HepG2 (cell line): ENCODE results near the gene CLIC1. TPM values are rescaled to one million over a fixed set of nuclear protein-coding genes. Genes with fewer than 3 reads are reported as not detected.

ENCODE experiments used
- ATF2 ChIP-seq: sonication (generic); formaldehyde crosslinking; IDR thresholded peaks from 2 replicates; pipeline ENCODE4 v1.4.0; 2020; ENCODE audit warnings: missing genetic modification reagents
- CBFB ChIP-seq: sonication (generic); formaldehyde crosslinking; IDR thresholded peaks from 2 replicates; pipeline ENCODE4 v1.4.0; 2020; ENCODE audit warnings: missing genetic modification reagents
- CCAR2 ChIP-seq: fragments of 200-400 bp; formaldehyde crosslinking; optimal IDR thresholded peaks from 2 replicates; pipeline ENCODE3; 2018; ENCODE audit warnings: low read depth, mild to moderate bottlenecking, low read length, moderate library complexity
- CHD2 ChIP-seq: IDR thresholded peaks from 2 replicates; pipeline ENCODE4 v1.6.1; 2011; ENCODE audit warnings: low read depth, low read length, improper control_type of control experiment
- EP300 ChIP-seq, 3 experiments: sonication (generic) in 1 of 3; formaldehyde crosslinking in 1 of 3; IDR thresholded peaks; 2 replicates each; pipeline versions ENCODE4 v1.5.1 to v1.6.1; 2011 to 2020; ENCODE audit warnings: low read depth in 2 of 3, low read length in 2 of 3, borderline replicate concordance in 1 of 3, improper control_type of control experiment in 1 of 3, mild to moderate bottlenecking in 1 of 3, missing genetic modification reagents in 1 of 3, moderate library complexity in 1 of 3
- FOXA1 ChIP-seq, 2 experiments: fragments of 450-650 bp in 1 of 2; sonication (generic) in 1 of 2; formaldehyde crosslinking in 1 of 2; IDR thresholded peaks; 2 replicates each; pipeline versions ENCODE4 v1.4.0 to v1.6.1; 2016 to 2020; ENCODE audit warnings: missing genetic modification reagents in 1 of 2
- FOXK1 ChIP-seq: sonication (generic); formaldehyde crosslinking; IDR thresholded peaks from 2 replicates; pipeline ENCODE4 v1.4.0; 2020; ENCODE audit warnings: low read depth, missing genetic modification reagents, borderline replicate concordance
- GLMP ChIP-seq: sonication (generic); formaldehyde crosslinking; IDR thresholded peaks from 2 replicates; pipeline ENCODE4 v1.9.0; 2021; ENCODE audit warnings: missing genetic modification reagents, mild to moderate bottlenecking, borderline replicate concordance
- HCFC1 ChIP-seq: fragments of 150-350 bp; IDR thresholded peaks from 2 replicates; pipeline ENCODE4 v1.6.1; 2014; ENCODE audit warnings: low read depth, low read length
- KDM3A ChIP-seq: IDR thresholded peaks from 2 replicates; pipeline ENCODE4 v1.6.1; 2018; ENCODE audit warnings: low read depth, missing compliant biosample characterization
- KIAA2018 ChIP-seq: sonication (generic); formaldehyde crosslinking; IDR thresholded peaks from 2 replicates; pipeline ENCODE4 v1.5.0; 2020; ENCODE audit warnings: mild to moderate bottlenecking, missing genetic modification reagents, borderline replicate concordance
- MTA1 ChIP-seq: sonication (generic); formaldehyde crosslinking; IDR thresholded peaks from 2 replicates; pipeline ENCODE4 v1.4.0; 2020; ENCODE audit warnings: missing genetic modification reagents, mild to moderate bottlenecking, borderline replicate concordance
- MYNN ChIP-seq: sonication (generic); formaldehyde crosslinking; IDR thresholded peaks from 2 replicates; pipeline ENCODE4 v1.4.0; 2020; ENCODE audit warnings: mild to moderate bottlenecking, low read depth, missing genetic modification reagents
- SAP130 ChIP-seq: IDR thresholded peaks from 2 replicates; pipeline ENCODE4 v1.6.1; 2016; ENCODE audit warnings: low read depth
- TEAD3 ChIP-seq: optimal IDR thresholded peaks from 2 replicates; pipeline ENCODE3; 2016; ENCODE audit warnings: borderline replicate concordance
- TGIF2 ChIP-seq: IDR thresholded peaks from 2 replicates; pipeline ENCODE4 v1.6.1; 2016; ENCODE audit warnings: control low read depth, missing compliant biosample characterization
- ZBTB38 ChIP-seq: sonication (generic); formaldehyde crosslinking; IDR thresholded peaks from 2 replicates; pipeline ENCODE4 v1.5.1; 2020; ENCODE audit warnings: mild to moderate bottlenecking, missing genetic modification reagents
- ZNF234 ChIP-seq: sonication (generic); formaldehyde crosslinking; conservative IDR thresholded peaks from 2 replicates; pipeline ENCODE4 v1.5.1; 2020; ENCODE audit warnings: mild to moderate bottlenecking, missing genetic modification reagents
- ZNF670 ChIP-seq: sonication (generic); formaldehyde crosslinking; IDR thresholded peaks from 2 replicates; pipeline ENCODE4 v1.8.0; 2022; ENCODE audit warnings: mild to moderate bottlenecking, missing genetic modification reagents, borderline replicate concordance
- polyA plus RNA-seq, 8 experiments: library from polyadenylated mRNA; depleted of rRNA in 3 of 8; stranded (reverse) in 7 of 8; unstranded in 1 of 8; fragments of >200 nt; fragmentation: Illumina TruSeq in 4 of 8; extraction: Trizol in 4 of 8; gene quantifications; 2 replicates each; pipeline versions ENCODE4 v1.2.1 to v1.2.3, GENCODE V29; 2011 to 2016; ENCODE audit warnings: low read depth in 4 of 8, missing spikeins in 1 of 8, mixed read lengths in 1 of 8; ENCODE audit not compliant: insufficient read depth in 1 of 8
- total RNA-seq, 5 experiments: library from RNA; depleted of rRNA; stranded (reverse); fragments of >200 nt; fragmentation: Illumina TruSeq; extraction: Trizol; gene quantifications; 2 replicates each; pipeline ENCODE4 v1.2.3, GENCODE V29; 2016; ENCODE audit warnings: low read depth in 1 of 5

The CLIC1 gene
- total and polyA plus RNA-seq, 2 of the 13 experiments (the other 11 are each of a cell fraction or from before 2014, with no cell fraction given) = 602 to 891 TPM

GRCh38 chr6:31737315-31737990 lies 1.1 kb upstream of the CLIC1 start (continued):
- TF ChIP-seq EP300 (IDR thresholded peaks at IDR 0.05; ENCODE audit: low read depth in 2 of 2, low read length in 2 of 2) (peak; percentile 83 to 94; a peak in 3 of 4 replicates), EP300 (CRISPR knock-in tag; IDR thresholded peaks at IDR 0.05; ENCODE audit: borderline replicate concordance) (peak; percentile 90), KDM3A (CRISPR knock-in tag) (no peak), CCAR2 (no peak), FOXA1 (IDR thresholded peaks at IDR 0.05) (0 out of 2 replicates have a peak, but pooled peaks have one; percentile 4), FOXA1 (CRISPR knock-in tag; IDR thresholded peaks at IDR 0.05) (peak; percentile 89), FOXK1 (CRISPR knock-in tag) (peak; percentile 75; the same call in 1 of the 2 replicates), TGIF2 (CRISPR knock-in tag) (peak; percentile 92), CHD2 (peak; percentile 62; the same call in 1 of the 2 replicates), SAP130 (CRISPR knock-in tag) (peak; percentile 94), ZNF234 (no peak), ATF2 (CRISPR knock-in tag) (0 out of 2 replicates have a peak, but pooled peaks have one; percentile 37), CBFB (CRISPR knock-in tag) (no peak; the same call in 1 of the 2 replicates), ZNF670 (no peak), KIAA2018 (no peak), HCFC1 (no peak), MYNN (CRISPR knock-in tag) (no peak), TEAD3 (peak; percentile 71), MTA1 (CRISPR knock-in tag) (no peak), GLMP (CRISPR knock-in tag) (no peak), ZBTB38 (peak; percentile 30; the same call in 1 of the 2 replicates)
